Large intestine (tissue), 3 donors: ENCODE measurements around the gene MYCN. TPM values are rescaled to one million over a fixed set of nuclear protein-coding genes. Genes with fewer than 3 reads are reported as not detected.
A peak's percentile ranks its signal among the peaks of the same experiment; 100 is the strongest.

Experiments used
- DNase-seq, 2 donors: peaks; one replicate each; pipeline versions ENCODE4 v3.0.0 to v3.0.0-alpha.2; 2013
- H3K27ac ChIP-seq: one replicate; pipeline ENCODE4 v1.5.1; 2013; ENCODE audit warnings: low read length
- H3K27me3 ChIP-seq: 2 replicates; pipeline ENCODE4 v1.6.1; 2013; ENCODE audit warnings: low read length; ENCODE audit not compliant: control insufficient read depth, insufficient read depth
- H3K36me3 ChIP-seq: 2 replicates; pipeline ENCODE4 v1.6.1; 2013; ENCODE audit warnings: low read length; ENCODE audit not compliant: control insufficient read depth, insufficient read depth
- H3K4me1 ChIP-seq: one replicate; pipeline ENCODE4 v1.6.1; 2013; ENCODE audit warnings: low read length; ENCODE audit not compliant: control insufficient read depth, insufficient read depth
- H3K4me3 ChIP-seq: one replicate; pipeline ENCODE4 v1.5.1; 2013; ENCODE audit warnings: low read length
- H3K9me3 ChIP-seq: one replicate; pipeline ENCODE4 v1.6.1; 2013; ENCODE audit warnings: mild to moderate bottlenecking, low read depth, low read length, moderate library complexity; ENCODE audit not compliant: control insufficient read depth
- whole genome bisulfite sequencing: methylation state at CpG from one replicate; pipeline ENCODE4 v1.1.5; 2013; ENCODE audit warnings: low lambda C conversion rate; ENCODE audit not compliant: insufficient coverage; 5-methylcytosine and 5-hydroxymethylcytosine counted together
- polyA plus RNA-seq: library from polyadenylated mRNA; unstranded; fragments of 120-200 nt; gene quantifications from one replicate; pipeline ENCODE4 v1.2.1, GENCODE V29; 2013

The MYCN gene
- polyA plus RNA-seq, 1 donor = 17.9 TPM

- Histone ChIP-seq H3K4me3 (peak overlapping the region; percentile 83), H3K27me3 (peaks cover 5% of the 10 kb centered on the region), H3K27ac (peak overlapping the region; percentile 74), H3K36me3 (peaks cover 2% of the 10 kb centered on the region), H3K4me1 (peaks cover 13% of the 10 kb centered on the region), H3K9me3 (no peaks in the 10 kb centered on the region)
- no CpG with 5 or more reads among the region's 8 CpGs for WGBS
- no peak for DNase-seq
These were observed 1.4 kb upstream of the MYCN start for GRCh38 chr2:15938803-15939555.

GRCh38 chr2:15939556-15939853, 845 bp upstream of the MYCN start:
- no CpG with 5 or more reads among the region's 21 CpGs for WGBS
- H3K27ac ChIP-seq = peak overlapping the region; percentile 74

DNA sequence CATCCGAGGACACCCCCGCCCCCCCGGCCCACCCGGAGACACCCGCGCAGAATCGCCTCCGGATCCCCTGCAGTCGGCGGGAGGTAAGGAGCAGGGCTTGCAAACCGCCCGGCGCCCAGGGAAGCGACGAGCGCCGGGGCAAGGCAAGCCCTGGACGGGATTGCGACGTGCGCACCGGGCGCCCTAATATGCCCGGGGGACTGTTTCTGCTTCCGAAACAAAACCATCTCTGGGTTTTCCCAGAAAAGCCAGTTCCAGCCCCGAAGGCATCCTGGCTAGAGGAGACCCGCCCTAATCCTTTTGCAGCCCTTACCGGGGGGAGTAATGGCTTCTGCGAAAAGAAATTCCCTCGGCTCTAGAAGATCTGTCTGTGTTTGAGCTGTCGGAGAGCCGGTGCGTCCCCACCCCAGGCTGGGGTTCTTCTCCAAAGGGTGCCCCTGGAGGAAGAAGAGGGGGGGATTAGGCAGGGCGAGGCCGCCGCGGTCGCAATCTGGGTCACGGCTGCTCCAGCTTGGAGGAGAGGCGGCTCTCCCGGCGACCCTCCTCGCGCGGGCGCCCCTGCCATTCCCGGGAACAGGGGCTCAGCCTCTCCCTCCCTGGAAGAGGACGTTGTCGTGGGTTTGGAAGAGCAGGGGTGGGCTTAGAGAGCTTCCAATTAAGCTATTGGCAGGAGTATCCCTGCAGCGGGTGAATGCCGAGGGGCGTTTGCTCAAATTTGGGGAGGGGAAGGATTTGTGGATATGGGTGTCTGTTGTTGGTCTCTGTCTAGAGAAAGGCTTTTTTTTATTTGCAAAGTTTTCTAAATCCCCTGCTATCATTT, 521 bp downstream of the MYCN start:
- DNase-seq = no peak
- whole genome bisulfite sequencing = no CpG with 5 or more reads among the region's 52 CpGs

More at GRCh38 chr2:15939556-15939853, 845 bp upstream of the MYCN start:
- peak overlapping the region; percentile 83 for H3K4me3 ChIP-seq
- H3K27me3 ChIP-seq = peaks cover 5% of the 10 kb centered on the region
- peaks cover 14% of the 10 kb centered on the region for H3K4me1 ChIP-seq
- peaks cover 2% of the 10 kb centered on the region for H3K36me3 ChIP-seq
- no peaks in the 10 kb centered on the region for H3K9me3 ChIP-seq
- no peak for DNase-seq

DNA sequence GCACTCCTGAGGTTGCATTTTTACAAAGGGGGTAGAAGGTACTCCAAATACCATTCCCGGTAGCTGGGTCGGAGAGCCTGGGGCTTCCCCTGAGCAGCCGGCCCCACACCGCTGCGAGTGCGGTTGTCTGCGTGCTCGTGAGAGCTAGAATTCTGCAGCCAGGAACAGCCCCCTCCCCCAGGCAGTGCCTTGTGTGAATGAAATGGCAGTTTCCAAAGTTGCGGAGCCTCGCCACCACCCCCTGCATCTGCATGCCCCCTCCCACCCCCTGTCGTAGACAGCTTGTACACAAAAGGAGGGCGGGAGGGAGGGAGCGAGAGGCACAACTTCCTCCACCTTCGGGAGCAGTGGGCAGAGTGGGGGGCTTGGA, 1.1 kb downstream of the MYCN start:
- no CpG with 5 or more reads among the region's 14 CpGs for WGBS
- peaks cover 16% of the 10 kb centered on the region for H3K4me1 ChIP-seq
- peaks cover 5% of the 10 kb centered on the region for H3K27me3 ChIP-seq
- H3K27ac ChIP-seq = peak overlapping the region; percentile 74
- H3K36me3 ChIP-seq = peaks cover 16% of the 10 kb centered on the region
- H3K9me3 ChIP-seq = no peaks in the 10 kb centered on the region
- peak overlapping the region; percentile 83 for H3K4me3 ChIP-seq
- peak in 1 of 2 donors; percentile 54 for DNase-seq

More for the DNA sequence above, 521 bp downstream of the MYCN start:
- H3K36me3 ChIP-seq = peaks cover 11% of the 10 kb centered on the region
- peak overlapping the region; percentile 83 for H3K4me3 ChIP-seq
- no peaks in the 10 kb centered on the region for H3K9me3 ChIP-seq
- H3K27me3 ChIP-seq = peaks cover 5% of the 10 kb centered on the region
- peaks cover 16% of the 10 kb centered on the region for H3K4me1 ChIP-seq
- H3K27ac ChIP-seq = peak overlapping the region; percentile 74

GRCh38 chr2:15941871-15942710, 1.7 kb downstream of the MYCN start:
- Histone ChIP-seq H3K27ac (peak overlapping the region; percentile 57), H3K4me1 (peaks cover 16% of the 10 kb centered on the region), H3K9me3 (no peaks in the 10 kb centered on the region), H3K4me3 (peak overlapping the region; percentile 83), H3K27me3 (peaks cover 5% of the 10 kb centered on the region), H3K36me3 (peaks cover 19% of the 10 kb centered on the region)
- WGBS = no CpG with 5 or more reads among the region's 98 CpGs
- peak in 1 of 2 donors; percentile 57 for DNase-seq

GRCh38 chr2:15942711-15943345, 2.5 kb downstream of the MYCN start:
- 0% methylated on average over 2 of the region's 34 CpGs for WGBS
- DNase-seq = peak in 1 of 2 donors; percentile 40
- Histone ChIP-seq H3K36me3 (peaks cover 27% of the 10 kb centered on the region), H3K4me3 (peak overlapping the region; percentile 83), H3K9me3 (no peaks in the 10 kb centered on the region), H3K4me1 (peaks cover 16% of the 10 kb centered on the region), H3K27ac (peak overlapping the region; percentile 89), H3K27me3 (peaks cover 5% of the 10 kb centered on the region)

DNA sequence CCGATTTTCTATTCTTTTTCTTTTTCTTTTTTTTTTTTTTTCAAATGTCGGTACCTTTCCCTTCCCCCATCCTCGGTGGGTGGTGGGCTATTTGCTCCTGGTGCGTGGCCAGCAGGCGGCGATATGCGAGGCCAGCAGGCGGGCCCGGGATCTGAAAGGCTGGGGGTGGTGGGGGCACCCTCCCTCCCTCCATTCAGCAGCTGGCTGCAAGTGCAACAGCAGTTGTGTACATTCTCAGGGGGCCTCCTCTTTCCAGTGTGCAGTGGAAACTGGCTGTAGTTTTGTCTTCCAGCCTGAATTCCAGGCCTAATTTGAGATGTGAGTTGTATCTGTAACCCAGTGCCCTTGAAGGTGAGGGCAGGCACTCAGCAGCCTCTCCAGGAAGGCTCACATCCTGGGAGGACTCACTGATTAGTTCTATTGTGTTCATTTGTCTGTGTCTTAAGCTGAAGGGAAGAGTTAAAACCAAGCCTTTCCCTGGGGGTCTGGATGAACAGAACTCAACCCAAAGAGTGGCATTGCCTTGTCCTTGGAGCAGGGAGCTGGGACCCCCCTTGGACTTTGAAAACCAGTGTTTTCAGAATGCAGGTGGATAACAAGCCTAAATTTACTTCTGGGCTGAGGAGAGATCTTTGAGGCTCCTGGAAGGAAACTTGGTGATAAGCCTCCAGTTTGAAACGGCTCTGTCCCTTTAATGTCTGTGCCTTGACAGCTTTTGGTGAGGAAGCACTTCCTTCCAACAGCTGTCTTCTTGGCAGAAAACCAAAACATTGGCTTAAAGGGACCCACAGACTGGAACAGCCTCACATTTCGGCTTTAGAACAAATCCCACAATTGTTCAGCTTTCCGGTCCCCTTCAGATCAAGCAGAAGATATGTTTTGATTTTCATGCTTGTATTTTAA, 3.3 kb downstream of the MYCN start:
- DNase-seq = peak; percentile 66 to 84
- no CpG with 5 or more reads among the region's 12 CpGs for WGBS
- Histone ChIP-seq H3K36me3 (peaks cover 29% of the 10 kb centered on the region), H3K9me3 (no peaks in the 10 kb centered on the region), H3K4me1 (peaks cover 14% of the 10 kb centered on the region), H3K27me3 (peaks cover 5% of the 10 kb centered on the region), H3K4me3 (peak overlapping the region; percentile 83), H3K27ac (peak overlapping the region; percentile 89)

DNA sequence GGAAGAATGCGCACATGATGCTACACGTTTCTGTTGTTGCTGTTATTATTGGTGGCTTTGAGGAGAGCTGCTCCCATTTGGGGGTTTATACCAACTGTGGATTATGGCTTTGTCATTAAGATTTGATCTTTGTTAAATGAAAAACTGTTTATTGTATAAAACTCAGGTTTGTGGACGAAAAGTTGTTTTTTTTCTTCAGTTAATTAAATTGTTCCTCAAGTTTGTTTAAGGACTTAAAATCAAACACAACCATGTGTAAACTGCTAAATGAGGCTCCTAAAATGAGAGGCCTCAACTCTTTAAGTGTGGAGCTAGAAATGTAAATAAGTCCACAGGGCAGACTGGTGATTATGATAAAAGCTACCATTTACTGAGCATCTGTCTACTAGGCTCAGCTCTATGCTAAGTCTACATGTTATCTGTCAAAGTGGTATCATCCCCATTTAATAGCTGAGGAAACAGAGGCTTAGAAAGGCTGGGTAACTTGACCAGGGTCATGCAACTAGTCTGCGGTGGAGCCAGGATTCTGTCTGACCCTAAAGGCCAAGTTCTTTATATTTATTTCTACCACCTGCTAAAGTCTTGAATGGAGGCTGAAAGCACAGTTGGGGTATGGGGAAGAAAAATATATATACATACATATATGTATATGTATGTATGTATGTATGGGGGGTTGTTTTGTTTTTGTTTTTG, 4.1 kb downstream of the MYCN start:
- WGBS = 25% methylated on average over 2 of the region's 4 CpGs
- Histone ChIP-seq H3K36me3 (peaks cover 29% of the 10 kb centered on the region), H3K4me1 (peaks cover 9% of the 10 kb centered on the region), H3K4me3 (peak overlapping the region; percentile 83), H3K9me3 (no peaks in the 10 kb centered on the region), H3K27ac (peak overlapping the region; percentile 89), H3K27me3 (peaks cover 5% of the 10 kb centered on the region)
- DNase-seq = peak in 1 of 2 donors; percentile 34
